ENCODE measurements around the gene CDC42BPA. TPM values are rescaled to one million over a fixed set of nuclear protein-coding genes. Genes with fewer than 3 reads are reported as not detected.

CDC42BPA gene
- polyA plus RNA-seq, 1 of the 3 experiments (the other 2 are of a cell fraction): 6.8 TPM

DNA sequence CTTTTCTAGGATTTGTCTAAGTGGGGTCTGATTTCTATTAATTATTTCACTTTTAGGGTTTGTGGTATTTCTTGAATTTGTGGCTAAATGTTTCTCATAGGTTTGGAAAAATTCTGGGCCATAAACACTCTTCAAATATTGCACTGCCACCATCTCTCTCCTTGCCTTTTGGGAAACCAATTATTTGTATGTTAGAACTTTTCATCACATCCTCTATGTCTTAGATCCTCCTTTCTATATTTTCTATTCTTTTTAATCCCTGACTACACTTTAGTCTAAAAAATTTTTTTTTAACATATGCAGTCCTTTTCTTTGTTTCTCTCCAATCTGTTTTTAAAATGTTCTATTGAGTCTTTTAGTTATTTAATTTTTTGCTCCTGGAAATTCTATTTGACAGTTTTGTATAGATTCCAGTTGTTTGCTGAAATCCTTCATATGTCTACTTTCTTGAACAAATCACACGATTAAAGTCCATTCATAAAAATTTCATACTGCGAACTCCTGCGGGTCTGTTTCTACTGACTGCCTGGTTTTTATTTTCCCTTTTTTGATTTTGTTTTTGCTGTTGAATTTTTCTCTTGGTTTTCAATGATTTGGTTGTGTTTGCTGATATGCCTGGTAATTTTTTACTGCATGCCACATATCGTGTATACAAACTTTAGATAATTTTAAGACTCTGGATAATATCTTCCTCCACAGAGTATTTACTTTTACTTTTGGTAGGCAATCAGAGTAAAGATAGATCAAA is 235.1 kb downstream of the CDC42BPA start:
- Histone ChIP-seq H3K27ac (ENCODE audit: low read depth in 2 of 2, low read length in 1 of 2) (no peak overlapping the region), H3K9ac (no peak overlapping the region), H3K27me3 (ENCODE audit: insufficient read depth) (no peaks in the 10 kb centered on the region), H3K9me2 (no peaks in the 10 kb centered on the region), H3K4me3 (ENCODE audit: low read depth in 2 of 2, low read length in 1 of 2) (no peak overlapping the region), H3K79me2 (ENCODE audit: insufficient read depth) (no peaks in the 10 kb centered on the region), H3K4me1 (ENCODE audit: control insufficient read depth in 1 of 2, insufficient read depth in 2 of 2, low read depth in 1 of 2, low read length in 1 of 2) (no peaks in the 10 kb centered on the region; a peak in 1 of 4 replicates), H3K4me2 (no peak overlapping the region), H4K20me1 (ENCODE audit: insufficient read depth) (no peaks in the 10 kb centered on the region), H3F3A (replicated peaks; ENCODE audit: insufficient read depth) (no peaks in the 10 kb centered on the region), H3K9me3 (0 out of 2 replicates have a peak, but pooled peaks cover 11% of the 10 kb centered on the region), H2AFZ (ENCODE audit: low read depth) (no peak overlapping the region), H3K36me3 (replicated peaks in 1 of 2; ENCODE audit: control insufficient read depth in 1 of 2, insufficient read depth in 2 of 2, low read length in 1 of 2) (peaks cover 41 to 51% of the 10 kb centered on the region in 2 experiments)
- CTCF ChIA-PET: no interaction called here
- POLR2A ChIA-PET: no interaction called here
- WGBS (ENCODE audit: low lambda C conversion rate): 97% methylated on average over 4 of the region's 4 CpGs
- DNase-seq: no peak
- no peak for TF ChIP-seq RXRA (IDR thresholded peaks at IDR 0.05; ENCODE audit: borderline replicate concordance, low read depth)
- no peak for TF ChIP-seq ELF1 (IDR thresholded peaks at IDR 0.05)
- TF ChIP-seq, protein P1, sequence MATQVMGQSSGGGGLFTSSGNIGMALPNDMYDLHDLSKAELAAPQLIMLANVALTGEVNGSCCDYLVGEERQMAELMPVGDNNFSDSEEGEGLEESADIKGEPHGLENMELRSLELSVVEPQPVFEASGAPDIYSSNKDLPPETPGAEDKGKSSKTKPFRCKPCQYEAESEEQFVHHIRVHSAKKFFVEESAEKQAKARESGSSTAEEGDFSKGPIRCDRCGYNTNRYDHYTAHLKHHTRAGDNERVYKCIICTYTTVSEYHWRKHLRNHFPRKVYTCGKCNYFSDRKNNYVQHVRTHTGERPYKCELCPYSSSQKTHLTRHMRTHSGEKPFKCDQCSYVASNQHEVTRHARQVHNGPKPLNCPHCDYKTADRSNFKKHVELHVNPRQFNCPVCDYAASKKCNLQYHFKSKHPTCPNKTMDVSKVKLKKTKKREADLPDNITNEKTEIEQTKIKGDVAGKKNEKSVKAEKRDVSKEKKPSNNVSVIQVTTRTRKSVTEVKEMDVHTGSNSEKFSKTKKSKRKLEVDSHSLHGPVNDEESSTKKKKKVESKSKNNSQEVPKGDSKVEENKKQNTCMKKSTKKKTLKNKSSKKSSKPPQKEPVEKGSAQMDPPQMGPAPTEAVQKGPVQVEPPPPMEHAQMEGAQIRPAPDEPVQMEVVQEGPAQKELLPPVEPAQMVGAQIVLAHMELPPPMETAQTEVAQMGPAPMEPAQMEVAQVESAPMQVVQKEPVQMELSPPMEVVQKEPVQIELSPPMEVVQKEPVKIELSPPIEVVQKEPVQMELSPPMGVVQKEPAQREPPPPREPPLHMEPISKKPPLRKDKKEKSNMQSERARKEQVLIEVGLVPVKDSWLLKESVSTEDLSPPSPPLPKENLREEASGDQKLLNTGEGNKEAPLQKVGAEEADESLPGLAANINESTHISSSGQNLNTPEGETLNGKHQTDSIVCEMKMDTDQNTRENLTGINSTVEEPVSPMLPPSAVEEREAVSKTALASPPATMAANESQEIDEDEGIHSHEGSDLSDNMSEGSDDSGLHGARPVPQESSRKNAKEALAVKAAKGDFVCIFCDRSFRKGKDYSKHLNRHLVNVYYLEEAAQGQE (IDR thresholded peaks at IDR 0.05; ENCODE audit: low read depth, low read length): no peak
- TF ChIP-seq TCF12 (IDR thresholded peaks at IDR 0.05): no peak
- no peak for TF ChIP-seq POLR2AphosphoS5 (IDR thresholded peaks at IDR 0.05; ENCODE audit: low read depth, low read length)
- no peak for TF ChIP-seq MXI1 (IDR thresholded peaks at IDR 0.05; ENCODE audit: low read depth, low read length)
- no peak for TF ChIP-seq TAF1 (IDR thresholded peaks at IDR 0.05; ENCODE audit: borderline replicate concordance, low read depth, low read length)
- TF ChIP-seq NRF1 (IDR thresholded peaks at IDR 0.05; ENCODE audit: low read depth, low read length): no peak

- Histone ChIP-seq H3K4me3 (ENCODE audit: low read depth in 2 of 2, low read length in 1 of 2) (no peak overlapping the region), H2AFZ (ENCODE audit: low read depth) (no peak overlapping the region), H3K27ac (ENCODE audit: low read depth in 2 of 2, low read length in 1 of 2) (no peak overlapping the region), H3F3A (replicated peaks; ENCODE audit: insufficient read depth) (no peaks in the 10 kb centered on the region), H4K20me1 (ENCODE audit: insufficient read depth) (no peaks in the 10 kb centered on the region), H3K9me2 (no peaks in the 10 kb centered on the region), H3K4me1 (ENCODE audit: control insufficient read depth in 1 of 2, insufficient read depth in 2 of 2, low read depth in 1 of 2, low read length in 1 of 2) (no peaks in the 10 kb centered on the region; a peak in 1 of 4 replicates), H3K79me2 (ENCODE audit: insufficient read depth) (no peaks in the 10 kb centered on the region), H3K9ac (no peak overlapping the region), H3K4me2 (no peak overlapping the region), H3K36me3 (replicated peaks in 1 of 2; ENCODE audit: control insufficient read depth in 1 of 2, insufficient read depth in 2 of 2, low read length in 1 of 2) (peaks cover 30 to 63% of the 10 kb centered on the region in 2 experiments), H3K9me3 (no peaks in the 10 kb centered on the region), H3K27me3 (ENCODE audit: insufficient read depth) (no peaks in the 10 kb centered on the region)
- DNase-seq: no peak
- CTCF ChIA-PET: no interaction called here
- TF ChIP-seq RCOR1 (IDR thresholded peaks at IDR 0.05; ENCODE audit: low read length) (no peak), FOXJ3 (CRISPR knock-in tag; IDR thresholded peaks at IDR 0.05) (no peak), GATA2 (CRISPR knock-in tag; IDR thresholded peaks at IDR 0.05) (no peak), EP300 (IDR thresholded peaks at IDR 0.05; ENCODE audit: borderline replicate concordance in 1 of 2, low read depth in 1 of 2, low read length in 1 of 2) (no peak), SIN3A (IDR thresholded peaks at IDR 0.05; ENCODE audit: borderline replicate concordance, low read depth, low read length) (no peak)
- POLR2A ChIA-PET: no interaction called here
Observed at GRCh38 chr1:227077783-227078182, 240.5 kb downstream of the CDC42BPA start.
